K562 (cell line): Measurements from ENCODE around the gene CCSER1. TPM values are rescaled to one million over a fixed set of nuclear protein-coding genes. Genes with fewer than 3 reads are reported as not detected.

Experiments
- ATAC-seq: fragments of 200-7000 bp; cut with Tn5 transposase; 3 replicates; pipeline ENCODE4 v1.9.1; 2020; ENCODE audit warnings: moderate library complexity
- BruUV-seq: library from RNA; stranded (reverse); fragments of 400-500 nt; replicated peaks from 2 replicates; lab custom pipeline; 2021; lab: Mats Ljungman, UMichigan
- CTCF ChIA-PET: fragments of 300-600 bp; formaldehyde crosslinking; extraction: SDS; loops from one replicate; lab custom pipeline; 2021; ENCODE audit warnings: low intra/inter-chr PET ratio; lab: Yijun Ruan, JAX
- POLR2A ChIA-PET: fragments of 300-600, 350-650 bp; sonication (Branson Sonifier 250); formaldehyde crosslinking; extraction: SDS; loops from one replicate; lab custom pipeline; 2021; ENCODE audit warnings: antibody characterized with exemption, inconsistent platforms; lab: Yijun Ruan, JAX
- DNase-seq, 4 experiments: peaks; one replicate each; pipeline versions ENCODE4 v3.0.0 to v3.0.0-alpha.2; 2011 to 2018; ENCODE audit warnings: low spot score in 3 of 4, mixed read lengths in 3 of 4; ENCODE audit errors: extremely low read depth in 1 of 4
- FAIRE-seq: peaks from 2 replicates; lab custom pipeline; 2011; peaks lifted over from hg19 to GRCh38; lab: Jason Lieb, UNC
- H2AFZ ChIP-seq: 2 replicates; pipeline ENCODE4 v1.6.0; 2011; ENCODE audit warnings: low read depth, low read length, control low read depth, inconsistent platforms
- H3K27ac ChIP-seq: fragments of 200-600 bp; 3 replicates; pipeline ENCODE4 v1.8.0; 2011; ENCODE audit warnings: low read depth, mild to moderate bottlenecking, control low read depth, inconsistent platforms, low read length, moderate library complexity, mixed read lengths; ENCODE audit errors: extremely low read depth
- H3K27me3 ChIP-seq, 2 experiments: fragments of 300-600 bp in 1 of 2; 2 replicates in 1 of 2; 3 replicates in 1 of 2; pipeline versions ENCODE4 v1.6.0 to v1.8.0; 2011; ENCODE audit warnings: inconsistent platforms in 2 of 2, low read length in 2 of 2, mild to moderate bottlenecking in 1 of 2, mixed read lengths in 1 of 2, moderate library complexity in 1 of 2; ENCODE audit not compliant: control insufficient read depth in 2 of 2, insufficient read depth in 2 of 2
- H3K36me3 ChIP-seq: fragments of 300-600 bp; 3 replicates; pipeline ENCODE4 v1.8.0; 2011; ENCODE audit warnings: mild to moderate bottlenecking, low read length, inconsistent platforms; ENCODE audit not compliant: control insufficient read depth, insufficient read depth
- H3K4me1 ChIP-seq, 2 experiments: fragments of 200-600 bp in 1 of 2; replicated peaks in 1 of 2; 2 replicates in 1 of 2; 3 replicates in 1 of 2; pipeline versions ENCODE4 v1.5.1 to v1.8.0; 2011; ENCODE audit warnings: inconsistent platforms in 2 of 2, low read length in 2 of 2, mild to moderate bottlenecking in 1 of 2, mixed read lengths in 1 of 2, moderate library complexity in 1 of 2; ENCODE audit not compliant: control insufficient read depth in 2 of 2, insufficient read depth in 2 of 2
- H3K4me2 ChIP-seq: 2 replicates; pipeline ENCODE4 v1.6.1; 2011; ENCODE audit warnings: low read length, control low read depth, inconsistent platforms, mixed read lengths; ENCODE audit not compliant: insufficient read depth
- H3K4me3 ChIP-seq: fragments of 200-600 bp; sonication (generic), shearing (Covaris generic); 2 replicates; pipeline ENCODE4 v1.5.1; 2016; ENCODE audit warnings: control low read depth, inconsistent platforms
- H3K79me2 ChIP-seq: fragments of 200-600 bp; 3 replicates; pipeline ENCODE4 v1.8.0; 2011; ENCODE audit warnings: low read length, inconsistent platforms; ENCODE audit not compliant: control insufficient read depth, insufficient read depth
- H3K9ac ChIP-seq, 2 experiments: 2 replicates each; pipeline versions ENCODE4 v1.6.0 to v1.6.1; 2011; ENCODE audit warnings: low read depth in 2 of 2, low read length in 2 of 2, control low read depth in 1 of 2, inconsistent platforms in 1 of 2, mild to moderate bottlenecking in 1 of 2, mixed read lengths in 1 of 2; ENCODE audit not compliant: insufficient read depth in 1 of 2
- H3K9me1 ChIP-seq: one replicate; pipeline ENCODE4 v1.6.0; 2011; ENCODE audit warnings: inconsistent platforms, mild to moderate bottlenecking, low read length, moderate library complexity; ENCODE audit not compliant: control insufficient read depth, insufficient read depth
- H3K9me3 ChIP-seq: replicated peaks from 2 replicates; pipeline ENCODE4 v1.5.1; 2011; ENCODE audit warnings: low read depth, low read length, inconsistent platforms; ENCODE audit not compliant: control insufficient read depth, insufficient read depth
- H4K20me1 ChIP-seq: replicated peaks from 2 replicates; pipeline ENCODE4 v1.6.1; 2011; ENCODE audit warnings: low read length, inconsistent platforms, mixed read lengths; ENCODE audit not compliant: control insufficient read depth, insufficient read depth
- FOXA3 ChIP-seq, 2 experiments: fragments of 450-650 bp in 1 of 2; sonication (generic) in 1 of 2; formaldehyde crosslinking; IDR thresholded peaks in 1 of 2; conservative IDR thresholded peaks in 1 of 2; 2 replicates each; pipeline versions ENCODE4 v1.4.0 to v1.8.0; 2020 to 2022; ENCODE audit warnings: mild to moderate bottlenecking in 2 of 2, missing genetic modification reagents in 1 of 2
- MGA ChIP-seq: fragments of 450-650 bp; IDR thresholded peaks from 2 replicates; pipeline ENCODE4 v1.6.1; 2016; ENCODE audit warnings: mild to moderate bottlenecking, moderate library complexity
- WGBS: fragments of 100-300 bp; shearing (Covaris generic); methylation state at CpG from one replicate; pipeline ENCODE4 v1.1.6; 2016; ENCODE audit warnings: low coverage, mixed read lengths; ENCODE audit not compliant: insufficient coverage; ENCODE audit errors: missing lambda C conversion rate; 5-methylcytosine and 5-hydroxymethylcytosine counted together
- in situ Hi-C: fragments of 300-500 bp; cut with MboI; formaldehyde crosslinking; loops from 4 replicates; pipeline ENCODE4 v1.15.0; 2018; ENCODE audit warnings: inconsistent platforms, mixed read lengths
- intact Hi-C: fragments of 100-400 bp; cut with micrococcal nuclease; formaldehyde crosslinking; loops from 2 replicates; pipeline ENCODE4 v1.14.2; 2022
- polyA plus RNA-seq, 8 experiments: library from polyadenylated mRNA; depleted of rRNA in 4 of 8; stranded (reverse) in 5 of 8; unstranded in 3 of 8; fragments of >200 nt; fragmentation: Nextera tagmentation in 2 of 8; fragmentation: Illumina TruSeq in 1 of 8; extraction: Ambion mirVana in 2 of 8; extraction: Trizol in 1 of 8; gene quantifications; 2 replicates each; pipeline versions ENCODE4 v1.2.1 to v1.2.3, GENCODE V29; 2011 to 2014; ENCODE audit warnings: inconsistent platforms in 1 of 8, missing spikeins in 1 of 8
- total RNA-seq, 7 experiments: library from RNA; depleted of rRNA in 6 of 7; stranded (reverse); fragments of >200 nt in 6 of 7; fragmentation: Illumina TruSeq in 2 of 7; extraction: Trizol in 2 of 7; gene quantifications; 2 replicates each; pipeline versions ENCODE4 v1.2.1 to v1.2.3, GENCODE V29; 2011 to 2021; ENCODE audit warnings: low replicate concordance in 1 of 7

The CCSER1 gene
- total and polyA plus RNA-seq, 9 of the 15 experiments (the other 6 are each of a cell fraction or from before 2014, with no cell fraction given), result not detected

GRCh38 chr4:90113881-90114457 lies 13.2 kb upstream of the CCSER1 start:
- H3K9me3 ChIP-seq, result no peaks in the 10 kb centered on the region
- H3K4me3 ChIP-seq, result no peak overlapping the region
- ATAC-seq, result no peak
- no peak overlapping the region for H3K27ac ChIP-seq
- CTCF ChIA-PET, result no interaction called here
- no peaks in the 10 kb centered on the region for H3K27me3 ChIP-seq
- H3K36me3 ChIP-seq, result no peaks in the 10 kb centered on the region
- no peaks in the 10 kb centered on the region for H3K9me1 ChIP-seq
- H3K4me2 ChIP-seq, result no peak overlapping the region
- FAIRE-seq, result no peak
- 12% methylated on average over 1 of the region's 2 CpGs for WGBS
- in situ Hi-C loops, result no loop called here
- POLR2A ChIA-PET, result no interaction called here
- H3K4me1 ChIP-seq, result no peaks in the 10 kb centered on the region
- peak in 1 of 2 experiments; percentile 22; a peak in 1 of 4 replicates for TF ChIP-seq FOXA3 (CRISPR knock-in tag; conservative IDR thresholded peaks at IDR 0.05 in 1 of 2, IDR thresholded peaks at IDR 0.05 in 1 of 2)
- no peak for TF ChIP-seq MGA
- no peak for DNase-seq
- H4K20me1 ChIP-seq, result no peaks in the 10 kb centered on the region
- no TSS peak for BruUV-seq
- H3K9ac ChIP-seq, result no peak overlapping the region
- intact Hi-C loops, result no loop called here
- no peaks in the 10 kb centered on the region for H3K79me2 ChIP-seq
- no peak overlapping the region for H2AFZ ChIP-seq
